ENCODE results near the gene LIMK2. TPM values are rescaled to one million over a fixed set of nuclear protein-coding genes. Genes with fewer than 3 reads are reported as not detected.
"Not testable (repeated sequence)": the region's sequence is repeated elsewhere in the genome, so short reads cannot be mapped to it uniquely, and the experiment has no call there.

Gene LIMK2
- polyA plus RNA-seq, 1 donor from 2014 or later: 44.2 TPM

DNA sequence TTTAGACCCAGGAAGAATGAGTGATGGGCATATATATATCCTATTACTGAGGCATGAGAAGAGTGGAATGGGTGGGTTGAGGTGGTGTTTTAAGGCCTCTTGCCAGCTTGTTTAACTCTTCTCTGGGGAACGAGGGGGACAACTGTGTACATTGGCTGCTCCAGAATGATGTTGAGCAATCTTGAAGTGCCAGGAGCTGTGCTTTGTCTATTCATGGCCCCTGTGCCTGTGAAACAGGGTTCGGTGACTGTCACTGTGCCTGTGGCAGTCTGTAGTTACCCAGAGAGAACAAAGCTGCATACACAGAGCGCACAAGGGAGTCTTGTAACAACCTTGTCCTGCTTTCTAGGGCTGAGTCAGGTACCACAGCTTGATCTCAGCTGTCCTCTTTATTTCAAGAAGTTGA, 11.7 kb downstream of the LIMK2 start:
- TF ChIP-seq SMC3 (conservative IDR thresholded peaks at IDR 0.05; ENCODE audit: poor library complexity): no peak
- TF ChIP-seq, protein P1, sequence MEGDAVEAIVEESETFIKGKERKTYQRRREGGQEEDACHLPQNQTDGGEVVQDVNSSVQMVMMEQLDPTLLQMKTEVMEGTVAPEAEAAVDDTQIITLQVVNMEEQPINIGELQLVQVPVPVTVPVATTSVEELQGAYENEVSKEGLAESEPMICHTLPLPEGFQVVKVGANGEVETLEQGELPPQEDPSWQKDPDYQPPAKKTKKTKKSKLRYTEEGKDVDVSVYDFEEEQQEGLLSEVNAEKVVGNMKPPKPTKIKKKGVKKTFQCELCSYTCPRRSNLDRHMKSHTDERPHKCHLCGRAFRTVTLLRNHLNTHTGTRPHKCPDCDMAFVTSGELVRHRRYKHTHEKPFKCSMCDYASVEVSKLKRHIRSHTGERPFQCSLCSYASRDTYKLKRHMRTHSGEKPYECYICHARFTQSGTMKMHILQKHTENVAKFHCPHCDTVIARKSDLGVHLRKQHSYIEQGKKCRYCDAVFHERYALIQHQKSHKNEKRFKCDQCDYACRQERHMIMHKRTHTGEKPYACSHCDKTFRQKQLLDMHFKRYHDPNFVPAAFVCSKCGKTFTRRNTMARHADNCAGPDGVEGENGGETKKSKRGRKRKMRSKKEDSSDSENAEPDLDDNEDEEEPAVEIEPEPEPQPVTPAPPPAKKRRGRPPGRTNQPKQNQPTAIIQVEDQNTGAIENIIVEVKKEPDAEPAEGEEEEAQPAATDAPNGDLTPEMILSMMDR (IDR thresholded peaks at IDR 0.05; ENCODE audit: poor library complexity, severe bottlenecking): no peak
- no peak for TF ChIP-seq REST (IDR thresholded peaks at IDR 0.05; ENCODE audit: borderline replicate concordance)
- no peak for TF ChIP-seq EP300 (conservative IDR thresholded peaks at IDR 0.05; ENCODE audit: poor library complexity, severe bottlenecking)
- no peak for TF ChIP-seq RAD21 (conservative IDR thresholded peaks at IDR 0.05)
- TF ChIP-seq POLR2AphosphoS5 (IDR thresholded peaks at IDR 0.05): no peak
- TF ChIP-seq MXI1 (conservative IDR thresholded peaks at IDR 0.05; ENCODE audit: poor library complexity, severe bottlenecking): no peak
- no peak for TF ChIP-seq TAF1 (IDR thresholded peaks at IDR 0.05; ENCODE audit: low read depth)
- TF ChIP-seq EZH2 (IDR thresholded peaks at IDR 0.05; ENCODE audit: borderline replicate concordance, insufficient read depth, low read length, poor library complexity, severe bottlenecking): no peak
- Histone ChIP-seq H3K27ac (ENCODE audit: low read length) (no peak overlapping the region), H3K9me2 (ENCODE audit: insufficient read depth, low read length) (no peaks in the 10 kb centered on the region), H3K4me2 (ENCODE audit: low read length) (no peak overlapping the region), H3K36me3 (ENCODE audit: insufficient read depth, low read length) (no peaks in the 10 kb centered on the region), H4K20me1 (ENCODE audit: insufficient read depth) (no peaks in the 10 kb centered on the region), H3K9me3 (ENCODE audit: low read length) (no peaks in the 10 kb centered on the region), H3K27me3 (ENCODE audit: insufficient read depth, low read depth, low read length) (no peaks in the 10 kb centered on the region), H3K4me3 (ENCODE audit: low read length) (no peak overlapping the region), H2AFZ (ENCODE audit: low read depth, low read length) (no peak overlapping the region), H3K9ac (ENCODE audit: low read length) (no peak overlapping the region), H3F3A (ENCODE audit: insufficient read depth, low read length, poor library complexity, severe bottlenecking) (no peaks in the 10 kb centered on the region), H3K79me2 (replicated peaks; ENCODE audit: insufficient read depth, low read length) (no peaks in the 10 kb centered on the region)

GRCh38 chr22:31224691-31225090, 12.6 kb downstream of the LIMK2 start:
- H3K9me3 ChIP-seq (ENCODE audit: low read length); H3K9ac ChIP-seq (ENCODE audit: low read length); H3F3A ChIP-seq (ENCODE audit: insufficient read depth, low read length, poor library complexity, severe bottlenecking); H3K36me3 ChIP-seq (ENCODE audit: insufficient read depth, low read length); H2AFZ ChIP-seq (ENCODE audit: low read depth, low read length); H3K4me3 ChIP-seq (ENCODE audit: low read length); H3K9me2 ChIP-seq (ENCODE audit: insufficient read depth, low read length); H3K27me3 ChIP-seq (ENCODE audit: insufficient read depth, low read depth, low read length); H3K27ac ChIP-seq (ENCODE audit: low read length); H3K79me2 ChIP-seq (replicated peaks; ENCODE audit: insufficient read depth, low read length); H3K4me2 ChIP-seq (ENCODE audit: low read length); H4K20me1 ChIP-seq (ENCODE audit: insufficient read depth): not testable (repeated sequence)

DNA sequence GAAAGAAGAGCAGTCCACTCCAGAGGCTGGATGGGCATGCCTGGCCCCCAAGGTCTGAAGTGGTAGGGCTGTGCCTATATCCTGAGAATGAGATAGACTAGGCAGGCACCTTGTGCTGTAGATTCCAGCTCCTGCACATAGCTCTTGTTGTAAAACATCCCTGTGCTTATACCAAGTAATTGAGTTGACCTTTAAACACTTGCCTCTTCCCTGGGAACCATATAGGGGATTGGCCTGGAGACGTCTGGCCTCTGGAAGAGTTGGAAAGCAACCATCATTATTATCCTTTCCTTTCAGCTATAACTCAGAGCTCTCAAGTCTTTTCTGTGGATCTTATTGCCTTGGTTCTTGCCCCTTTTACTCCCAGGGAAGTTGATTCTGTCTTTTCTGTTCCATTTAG, 15.1 kb downstream of the LIMK2 start:
- no peak overlapping the region for H3K4me2 ChIP-seq (ENCODE audit: low read length)
- no peaks in the 10 kb centered on the region for H3K79me2 ChIP-seq (replicated peaks; ENCODE audit: insufficient read depth, low read length)
- H3K36me3 ChIP-seq (ENCODE audit: insufficient read depth, low read length): no peaks in the 10 kb centered on the region
- no peak overlapping the region for H3K27ac ChIP-seq (ENCODE audit: low read length)
- no peaks in the 10 kb centered on the region for H3K9me2 ChIP-seq (ENCODE audit: insufficient read depth, low read length)
- no peaks in the 10 kb centered on the region for H3F3A ChIP-seq (ENCODE audit: insufficient read depth, low read length, poor library complexity, severe bottlenecking)
- no peak overlapping the region for H3K4me3 ChIP-seq (ENCODE audit: low read length)
- no peak overlapping the region for H3K9ac ChIP-seq (ENCODE audit: low read length)
- no peak overlapping the region for H2AFZ ChIP-seq (ENCODE audit: low read depth, low read length)
- TF ChIP-seq SMC3 (conservative IDR thresholded peaks at IDR 0.05; ENCODE audit: poor library complexity) (no peak), POLR2AphosphoS5 (IDR thresholded peaks at IDR 0.05) (no peak), TAF1 (IDR thresholded peaks at IDR 0.05; ENCODE audit: low read depth) (no peak)
- H3K27me3 ChIP-seq (ENCODE audit: insufficient read depth, low read depth, low read length): no peaks in the 10 kb centered on the region
- no peaks in the 10 kb centered on the region for H4K20me1 ChIP-seq (ENCODE audit: insufficient read depth)
- no peaks in the 10 kb centered on the region for H3K9me3 ChIP-seq (ENCODE audit: low read length)

Data from neural cell (in vitro differentiated cells).